CD14-positive monocyte (primary cell): ENCODE data around the gene PVALEF. TPM values are rescaled to one million over a fixed set of nuclear protein-coding genes. Genes with fewer than 3 reads are reported as not detected.

Experiments
- DNase-seq, 3 donors: peaks; one replicate each; pipeline ENCODE4 v3.0.0-alpha.2; 2011 to 2022
- H2AFZ ChIP-seq: 2 replicates; pipeline ENCODE4 v1.6.0; 2012; ENCODE audit warnings: mild to moderate bottlenecking, low read depth, low read length, inconsistent platforms; ENCODE audit not compliant: insufficient read depth, poor library complexity, severe bottlenecking
- H3K27ac ChIP-seq, 2 donors: 1 replicate in 1 of 2; 2 replicates in 1 of 2; pipeline ENCODE4 v1.5.1; 2012 to 2013; ENCODE audit warnings: low read length in 2 of 2, control low read depth in 1 of 2, inconsistent platforms in 1 of 2, low read depth in 1 of 2, mild to moderate bottlenecking in 1 of 2
- H3K27me3 ChIP-seq, 2 donors: one replicate each; pipeline versions ENCODE4 v1.6.0 to v1.6.1; 2011 to 2013; ENCODE audit warnings: low read length in 2 of 2; ENCODE audit not compliant: control insufficient read depth in 2 of 2, insufficient read depth in 2 of 2
- H3K36me3 ChIP-seq, 2 donors: replicated peaks in 1 of 2; 1 replicate in 1 of 2; 2 replicates in 1 of 2; pipeline versions ENCODE4 v1.5.1 to v1.6.1; 2012 to 2013; ENCODE audit warnings: low read length in 2 of 2, control low read depth in 1 of 2, inconsistent platforms in 1 of 2, mild to moderate bottlenecking in 1 of 2; ENCODE audit not compliant: insufficient read depth in 2 of 2, control insufficient read depth in 1 of 2
- H3K4me1 ChIP-seq, 2 donors: 1 replicate in 1 of 2; 2 replicates in 1 of 2; pipeline versions ENCODE4 v1.5.1 to v1.6.1; 2012 to 2013; ENCODE audit warnings: low read length in 2 of 2, control low read depth in 1 of 2, inconsistent platforms in 1 of 2, mild to moderate bottlenecking in 1 of 2, moderate library complexity in 1 of 2; ENCODE audit not compliant: insufficient read depth in 2 of 2, control insufficient read depth in 1 of 2
- H3K4me2 ChIP-seq: replicated peaks from 2 replicates; pipeline ENCODE3; 2012; ENCODE audit warnings: low read length, moderate library complexity, mild to moderate bottlenecking; ENCODE audit not compliant: poor library complexity, severe bottlenecking; ENCODE audit errors: extremely low read depth
- H3K4me3 ChIP-seq, 3 experiments: fragments of 200-600 bp in 1 of 3; sonication (generic) in 1 of 3; replicated peaks in 1 of 3; 1 replicate in 2 of 3; 2 replicates in 1 of 3; pipeline ENCODE4 v1.5.1; 2011 to 2013; ENCODE audit warnings: low read length in 3 of 3, mild to moderate bottlenecking in 3 of 3, control low read depth in 2 of 3, low read depth in 2 of 3, inconsistent platforms in 1 of 3, moderate library complexity in 1 of 3
- H3K79me2 ChIP-seq: 2 replicates; pipeline ENCODE4 v1.6.0; 2012; ENCODE audit warnings: mild to moderate bottlenecking, control low read depth, inconsistent platforms, low read length, moderate library complexity; ENCODE audit not compliant: insufficient read depth
- H3K9ac ChIP-seq: 2 replicates; pipeline ENCODE4 v1.6.0; 2017; ENCODE audit warnings: low read length, mild to moderate bottlenecking; ENCODE audit not compliant: insufficient read depth, poor library complexity, severe bottlenecking
- H3K9me3 ChIP-seq, 2 donors: replicated peaks in 1 of 2; 1 replicate in 1 of 2; 2 replicates in 1 of 2; pipeline versions ENCODE4 v1.5.1 to v1.6.1; 2012 to 2013; ENCODE audit warnings: low read length in 2 of 2, control low read depth in 1 of 2; ENCODE audit not compliant: control insufficient read depth in 1 of 2, insufficient read depth in 1 of 2
- H4K20me1 ChIP-seq: 2 replicates; pipeline ENCODE4 v1.6.0; 2012; ENCODE audit warnings: mild to moderate bottlenecking, low read length, control low read depth, moderate library complexity; ENCODE audit not compliant: insufficient read depth
- H3K27ac Mint-ChIP-seq, 7 donors: one replicate each; pipeline ENCODE4 v1.8.0; 2020; ENCODE audit warnings: mild to moderate bottlenecking in 7 of 7, mixed read lengths in 7 of 7, moderate library complexity in 6 of 7, inconsistent platforms in 2 of 7
- H3K27me3 Mint-ChIP-seq, 3 donors: one replicate each; pipeline ENCODE4 v1.8.0; 2021 to 2022; ENCODE audit warnings: low read depth in 3 of 3, mild to moderate bottlenecking in 3 of 3, mixed read lengths in 3 of 3, moderate library complexity in 3 of 3, inconsistent platforms in 1 of 3
- H3K36me3 Mint-ChIP-seq, 2 donors: one replicate each; pipeline ENCODE4 v1.8.0; 2020; ENCODE audit warnings: mixed read lengths in 2 of 2, inconsistent platforms in 1 of 2, mild to moderate bottlenecking in 1 of 2
- H3K4me1 Mint-ChIP-seq: one replicate; pipeline ENCODE4 v1.8.0; 2020; ENCODE audit warnings: mild to moderate bottlenecking, mixed read lengths
- H3K4me3 Mint-ChIP-seq, 2 donors: one replicate each; pipeline ENCODE4 v1.8.0; 2020; ENCODE audit warnings: mild to moderate bottlenecking in 2 of 2, mixed read lengths in 2 of 2, moderate library complexity in 1 of 2
- H3K9me3 Mint-ChIP-seq, 7 donors: one replicate each; pipeline ENCODE4 v1.8.0; 2020 to 2022; ENCODE audit warnings: mixed read lengths in 7 of 7, mild to moderate bottlenecking in 6 of 7, moderate library complexity in 6 of 7, inconsistent platforms in 2 of 7
- WGBS: methylation state at CpG from one replicate; pipeline ENCODE4 v1.1.5; 2013; ENCODE audit warnings: missing lambda C conversion rate; ENCODE audit not compliant: insufficient coverage; 5-methylcytosine and 5-hydroxymethylcytosine counted together
- intact Hi-C, 2 donors: fragments of 100-400 bp; cut with micrococcal nuclease; formaldehyde crosslinking; loops; one replicate each; pipeline versions ENCODE4 v1.15.0 to v1.15.1; 2023
- polyA plus RNA-seq, 3 donors: library from polyadenylated mRNA; depleted of rRNA in 1 of 3; unstranded in 2 of 3; stranded (reverse) in 1 of 3; fragments of 300-500 nt in 2 of 3; fragments of >200 nt in 1 of 3; fragmentation: Illumina TruSeq in 2 of 3; gene quantifications; 1 replicate in 2 of 3; 2 replicates in 1 of 3; pipeline ENCODE4 v1.2.3, GENCODE V29; 2012 to 2021
- TF ChIP-seq, protein P1 (sequence below): fragments of 200-600 bp; IDR thresholded peaks from one replicate; pipeline ENCODE4 v1.8.0; 2022; ENCODE audit warnings: antibody characterized with exemption, mild to moderate bottlenecking

PVALEF gene
- polyA plus RNA-seq, 3 donors = not detected

GRCh38 chr17:81191646-81192045, 26.3 kb downstream of the PVALEF start:
- Histone ChIP-seq H3K9me3 (no peaks in the 10 kb centered on the region), H3K79me2 (no peaks in the 10 kb centered on the region), H3K27ac (no peak overlapping the region), H3K36me3 (peaks cover 0 to 3% of the 10 kb centered on the region in 2 donors), H3K27me3 (no peaks in the 10 kb centered on the region), H4K20me1 (no peaks in the 10 kb centered on the region), H3K4me3 (no peak overlapping the region), H3K4me2 (no peak overlapping the region), H2AFZ (no peak overlapping the region), H3K4me1 (no peaks in the 10 kb centered on the region), H3K9ac (no peak overlapping the region)
- Mint-ChIP-seq H3K27me3 (no peaks in the 10 kb centered on the region), H3K27ac (no peak overlapping the region), H3K4me3 (no peak overlapping the region), H3K36me3 (peaks cover 2 to 25% of the 10 kb centered on the region in 2 donors), H3K9me3 (no peaks in the 10 kb centered on the region), H3K4me1 (no peaks in the 10 kb centered on the region)
- intact Hi-C loops = no loop called here
- TF ChIP-seq, protein P1, sequence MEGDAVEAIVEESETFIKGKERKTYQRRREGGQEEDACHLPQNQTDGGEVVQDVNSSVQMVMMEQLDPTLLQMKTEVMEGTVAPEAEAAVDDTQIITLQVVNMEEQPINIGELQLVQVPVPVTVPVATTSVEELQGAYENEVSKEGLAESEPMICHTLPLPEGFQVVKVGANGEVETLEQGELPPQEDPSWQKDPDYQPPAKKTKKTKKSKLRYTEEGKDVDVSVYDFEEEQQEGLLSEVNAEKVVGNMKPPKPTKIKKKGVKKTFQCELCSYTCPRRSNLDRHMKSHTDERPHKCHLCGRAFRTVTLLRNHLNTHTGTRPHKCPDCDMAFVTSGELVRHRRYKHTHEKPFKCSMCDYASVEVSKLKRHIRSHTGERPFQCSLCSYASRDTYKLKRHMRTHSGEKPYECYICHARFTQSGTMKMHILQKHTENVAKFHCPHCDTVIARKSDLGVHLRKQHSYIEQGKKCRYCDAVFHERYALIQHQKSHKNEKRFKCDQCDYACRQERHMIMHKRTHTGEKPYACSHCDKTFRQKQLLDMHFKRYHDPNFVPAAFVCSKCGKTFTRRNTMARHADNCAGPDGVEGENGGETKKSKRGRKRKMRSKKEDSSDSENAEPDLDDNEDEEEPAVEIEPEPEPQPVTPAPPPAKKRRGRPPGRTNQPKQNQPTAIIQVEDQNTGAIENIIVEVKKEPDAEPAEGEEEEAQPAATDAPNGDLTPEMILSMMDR = no peak
- no peak for DNase-seq
- 97% methylated on average over 8 of the region's 14 CpGs for WGBS

DNA sequence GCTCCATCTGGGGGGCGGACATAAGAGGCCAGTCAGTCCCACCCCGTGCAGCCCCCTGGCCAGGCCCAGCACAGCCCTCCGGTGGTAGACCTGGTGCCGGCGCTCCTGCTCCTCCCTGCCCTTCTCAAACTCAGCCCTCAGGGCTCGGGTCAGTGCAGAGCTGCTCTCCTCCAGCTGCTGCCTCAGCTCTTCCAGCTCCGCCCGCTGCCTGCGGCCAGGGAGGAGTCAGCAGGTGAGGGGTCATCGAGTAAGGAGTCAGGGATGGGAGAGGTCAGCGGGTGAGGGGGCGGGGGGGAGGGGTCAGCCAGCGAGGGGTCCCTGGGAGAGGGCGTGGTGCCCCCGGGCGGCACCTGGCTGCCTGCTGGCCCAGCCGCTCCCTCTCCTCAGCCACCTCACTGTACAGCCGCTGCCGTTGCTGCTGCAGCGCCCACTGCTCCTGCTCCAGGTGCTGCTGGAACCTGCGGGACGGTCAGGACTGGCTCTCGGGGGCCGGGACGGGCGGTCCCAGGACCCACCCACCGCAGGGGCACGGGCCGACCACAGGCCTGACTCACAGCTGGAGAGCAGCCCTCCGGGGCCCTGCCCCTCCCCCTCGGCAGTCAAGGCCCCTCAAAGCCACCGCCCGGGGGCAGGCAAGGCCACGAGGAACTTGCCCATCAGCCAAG, 27.2 kb downstream of the PVALEF start:
- no peak overlapping the region for H2AFZ ChIP-seq
- H3K4me3 Mint-ChIP-seq = no peak overlapping the region
- no peak overlapping the region for H3K27ac Mint-ChIP-seq
- intact Hi-C loops = no loop called here
- no peak overlapping the region for H3K9ac ChIP-seq
- peaks cover 2 to 25% of the 10 kb centered on the region in 2 donors for H3K36me3 Mint-ChIP-seq
- no peaks in the 10 kb centered on the region for H3K27me3 Mint-ChIP-seq
- no peak overlapping the region for H3K4me2 ChIP-seq
- H4K20me1 ChIP-seq = no peaks in the 10 kb centered on the region
- H3K4me1 Mint-ChIP-seq = no peaks in the 10 kb centered on the region
- H3K27me3 ChIP-seq = no peaks in the 10 kb centered on the region
- WGBS = 94% methylated on average over 20 of the region's 34 CpGs
- H3K4me1 ChIP-seq = no peaks in the 10 kb centered on the region
- no peak for DNase-seq
- H3K4me3 ChIP-seq = no peak overlapping the region
- peaks cover 0 to 3% of the 10 kb centered on the region in 2 donors for H3K36me3 ChIP-seq
- H3K9me3 Mint-ChIP-seq = no peaks in the 10 kb centered on the region
- no peaks in the 10 kb centered on the region for H3K9me3 ChIP-seq
- H3K79me2 ChIP-seq = no peaks in the 10 kb centered on the region
- no peak overlapping the region for H3K27ac ChIP-seq
- TF ChIP-seq, protein P1 = no peak
